ENCODE results near the gene SEMA7A. TPM values are rescaled to one million over a fixed set of nuclear protein-coding genes. Genes with fewer than 3 reads are reported as not detected.

Gene SEMA7A
- total RNA-seq, 4 donors from 2014 or later: 0.29 to 16.9 (median 4.5) TPM; not detected in 1

GRCh38 chr15:74373056-74373650 is 60.6 kb downstream of the SEMA7A start:
- Histone ChIP-seq H3K9me3 (no peaks in the 10 kb centered on the region), H3K4me3 (no peak overlapping the region), H3K4me1 (peaks cover 0 to 5% of the 10 kb centered on the region in 2 donors), H3K27ac (no peak overlapping the region), H3K36me3 (no peaks in the 10 kb centered on the region), H3K27me3 (no peaks in the 10 kb centered on the region)
- TF ChIP-seq POLR2A (IDR thresholded peaks at IDR 0.05): no peak
- no peak for TF ChIP-seq CTCF (IDR thresholded peaks at IDR 0.05)
- intact Hi-C loops (cut with DNase I; ENCODE audit: low total_unique reads): loop anchor here (10.0 kb wide), 1 partner anchor 252 kb away; no protein-coding TSS in a partner anchor
- DNase-seq: no peak

GRCh38 chr15:74370471-74370870 is 63.3 kb downstream of the SEMA7A start:
- no peak overlapping the region for H3K4me3 ChIP-seq
- no peaks in the 10 kb centered on the region for H3K36me3 ChIP-seq
- peaks cover 0 to 5% of the 10 kb centered on the region in 2 donors for H3K4me1 ChIP-seq
- DNase-seq: no peak
- no peaks in the 10 kb centered on the region for H3K9me3 ChIP-seq
- intact Hi-C loops (cut with DNase I; ENCODE audit: low total_unique reads): loop anchor here (10.0 kb wide), 1 partner anchor 254 kb away; no protein-coding TSS in a partner anchor
- no peak overlapping the region for H3K27ac ChIP-seq
- no peaks in the 10 kb centered on the region for H3K27me3 ChIP-seq
- TF ChIP-seq CTCF (IDR thresholded peaks at IDR 0.05): no peak

GRCh38 chr15:74369756-74370155 is 64.0 kb downstream of the SEMA7A start:
- intact Hi-C loops (cut with DNase I; ENCODE audit: low total_unique reads): loop anchor here (10.0 kb wide), 1 partner anchor 255 kb away; no protein-coding TSS in a partner anchor
- DNase-seq: no peak
- Histone ChIP-seq H3K27ac (no peak overlapping the region), H3K27me3 (no peaks in the 10 kb centered on the region), H3K9me3 (no peaks in the 10 kb centered on the region), H3K4me3 (no peak overlapping the region), H3K36me3 (no peaks in the 10 kb centered on the region), H3K4me1 (peaks cover 0 to 4% of the 10 kb centered on the region in 2 donors)
- TF ChIP-seq CTCF (IDR thresholded peaks at IDR 0.05) (no peak), POLR2A (IDR thresholded peaks at IDR 0.05) (no peak)

- Histone ChIP-seq H3K27me3 (no peaks in the 10 kb centered on the region), H3K9me3 (no peaks in the 10 kb centered on the region), H3K36me3 (no peaks in the 10 kb centered on the region), H3K4me1 (no peaks in the 10 kb centered on the region), H3K27ac (no peak overlapping the region), H3K4me3 (no peak overlapping the region)
- no peak for DNase-seq
- intact Hi-C loops (cut with DNase I; ENCODE audit: low total_unique reads): no loop called here
- no peak for TF ChIP-seq CTCF (IDR thresholded peaks at IDR 0.05)
- TF ChIP-seq POLR2A (IDR thresholded peaks at IDR 0.05): no peak
These were observed 64.5 kb downstream of the SEMA7A start for GRCh38 chr15:74369084-74369745.

GRCh38 chr15:74368121-74368520 is 65.6 kb downstream of the SEMA7A start:
- H3K4me3 ChIP-seq: no peak overlapping the region
- intact Hi-C loops (cut with DNase I; ENCODE audit: low total_unique reads): no loop called here
- no peaks in the 10 kb centered on the region for H3K4me1 ChIP-seq
- no peak for DNase-seq
- H3K36me3 ChIP-seq: no peaks in the 10 kb centered on the region
- H3K27ac ChIP-seq: no peak overlapping the region
- no peak for TF ChIP-seq CTCF (IDR thresholded peaks at IDR 0.05)
- TF ChIP-seq POLR2A (IDR thresholded peaks at IDR 0.05): no peak
- H3K27me3 ChIP-seq: no peaks in the 10 kb centered on the region
- no peaks in the 10 kb centered on the region for H3K9me3 ChIP-seq

All from uterus (tissue), 4 donors.